OCI-LY3 (cell line): ENCODE results near the gene NCOA1.
"Not testable (repeated sequence)": the region's sequence is repeated elsewhere in the genome, so short reads cannot be mapped to it uniquely, and the experiment has no call there.

Experiments used
- H2AFZ ChIP-seq: fragments of 200-600, 300-600 bp; shearing (Covaris generic); 2 replicates; pipeline ENCODE4 v1.6.0; 2014; ENCODE audit warnings: antibody characterized with exemption, low read depth, low read length
- H3K27ac ChIP-seq: fragments of 200-600, 300-600 bp; sonication (generic); 2 replicates; pipeline ENCODE4 v1.5.1; 2014; ENCODE audit warnings: mild to moderate bottlenecking, low read length, moderate library complexity, mixed read lengths
- H3K27me3 ChIP-seq: fragments of 200-600, 300-600 bp; sonication (generic); 2 replicates; pipeline ENCODE4 v1.6.1; 2014; ENCODE audit warnings: low read depth, low read length, mixed read lengths
- H3K36me3 ChIP-seq: fragments of 200-600, 300-600 bp; sonication (generic); replicated peaks from 2 replicates; pipeline ENCODE3; 2014; ENCODE audit warnings: low read depth, low read length, mixed read lengths
- H3K4me1 ChIP-seq: fragments of 300-600, 200-600 bp; sonication (generic); 2 replicates; pipeline ENCODE4 v1.6.1; 2014; ENCODE audit warnings: low read length, mixed read lengths
- H3K4me2 ChIP-seq: fragments of 200-600, 300-600 bp; sonication (generic); 2 replicates; pipeline ENCODE4 v1.6.1; 2014; ENCODE audit warnings: low read length, mixed read lengths
- H3K4me3 ChIP-seq: fragments of 300-600, 200-600 bp; sonication (generic); 2 replicates; pipeline ENCODE4 v1.5.1; 2014; ENCODE audit warnings: antibody characterized with exemption, mild to moderate bottlenecking, low read length, moderate library complexity
- H3K79me2 ChIP-seq: fragments of 300-600, 200-600 bp; shearing (Covaris generic); 2 replicates; pipeline ENCODE4 v1.6.1; 2014; ENCODE audit warnings: mild to moderate bottlenecking, low read length, mixed read lengths
- H3K9ac ChIP-seq: fragments of 300-600, 200-600 bp; shearing (Covaris generic); 2 replicates; pipeline ENCODE4 v1.6.0; 2014; ENCODE audit warnings: mild to moderate bottlenecking, low read length, moderate library complexity
- H3K9me3 ChIP-seq: fragments of 200-600, 300-600 bp; shearing (Covaris generic); 2 replicates; pipeline ENCODE4 v1.6.1; 2014; ENCODE audit warnings: low read length, mixed read lengths; ENCODE audit not compliant: insufficient read depth
- H4K20me1 ChIP-seq: fragments of 200-600, 300-600 bp; sonication (generic); 2 replicates; pipeline ENCODE4 v1.6.1; 2016; ENCODE audit warnings: low read length, mixed read lengths; ENCODE audit not compliant: insufficient read depth
- EZH2phosphoT487 ChIP-seq: fragments of 200-600 bp; shearing (Covaris generic); IDR thresholded peaks from 2 replicates; pipeline ENCODE4 v1.6.1; 2018; ENCODE audit warnings: antibody characterized with exemption, mixed run types, low read depth
- TF ChIP-seq, protein P1 (sequence below): fragments of 200-600, 300-600 bp; sonication (generic); IDR thresholded peaks from 2 replicates; pipeline ENCODE4 v1.5.1; 2014; ENCODE audit warnings: antibody characterized with exemption, low read length, low read depth

The NCOA1 gene

DNA sequence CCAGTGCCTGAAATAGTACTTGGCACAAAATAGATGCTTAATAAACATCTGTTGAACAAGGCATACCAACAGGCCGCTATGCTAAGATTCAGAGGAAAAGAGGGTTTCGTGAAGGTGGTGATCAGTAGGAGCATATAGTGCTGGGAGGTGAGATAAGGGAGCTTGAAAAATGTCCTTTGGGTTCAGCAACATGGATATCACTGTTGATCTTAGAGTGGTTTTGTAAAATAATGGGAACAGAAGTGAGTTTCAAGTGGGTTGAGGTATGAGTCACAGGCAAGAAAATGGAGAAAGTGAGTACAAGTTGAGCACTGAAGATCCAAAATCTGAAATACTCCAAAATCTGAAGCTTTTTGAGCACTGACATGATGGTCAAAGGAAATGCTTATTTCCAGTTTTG, 306.6 kb downstream of the NCOA1 start:
- Histone ChIP-seq H3K36me3 (peaks cover 41% of the 10 kb centered on the region), H3K79me2 (peaks cover 73% of the 10 kb centered on the region), H3K4me1 (peaks cover 11% of the 10 kb centered on the region), H3K9ac (no peak overlapping the region), H3K27me3 (no peaks in the 10 kb centered on the region), H3K4me3 (no peak overlapping the region), H4K20me1 (0 out of 2 replicates have a peak, but pooled peaks cover 7% of the 10 kb centered on the region), H3K27ac (no peak overlapping the region), H3K4me2 (no peak overlapping the region), H2AFZ (no peak overlapping the region), H3K9me3 (no peaks in the 10 kb centered on the region)
- no peak for TF ChIP-seq EZH2phosphoT487
- TF ChIP-seq, protein P1, sequence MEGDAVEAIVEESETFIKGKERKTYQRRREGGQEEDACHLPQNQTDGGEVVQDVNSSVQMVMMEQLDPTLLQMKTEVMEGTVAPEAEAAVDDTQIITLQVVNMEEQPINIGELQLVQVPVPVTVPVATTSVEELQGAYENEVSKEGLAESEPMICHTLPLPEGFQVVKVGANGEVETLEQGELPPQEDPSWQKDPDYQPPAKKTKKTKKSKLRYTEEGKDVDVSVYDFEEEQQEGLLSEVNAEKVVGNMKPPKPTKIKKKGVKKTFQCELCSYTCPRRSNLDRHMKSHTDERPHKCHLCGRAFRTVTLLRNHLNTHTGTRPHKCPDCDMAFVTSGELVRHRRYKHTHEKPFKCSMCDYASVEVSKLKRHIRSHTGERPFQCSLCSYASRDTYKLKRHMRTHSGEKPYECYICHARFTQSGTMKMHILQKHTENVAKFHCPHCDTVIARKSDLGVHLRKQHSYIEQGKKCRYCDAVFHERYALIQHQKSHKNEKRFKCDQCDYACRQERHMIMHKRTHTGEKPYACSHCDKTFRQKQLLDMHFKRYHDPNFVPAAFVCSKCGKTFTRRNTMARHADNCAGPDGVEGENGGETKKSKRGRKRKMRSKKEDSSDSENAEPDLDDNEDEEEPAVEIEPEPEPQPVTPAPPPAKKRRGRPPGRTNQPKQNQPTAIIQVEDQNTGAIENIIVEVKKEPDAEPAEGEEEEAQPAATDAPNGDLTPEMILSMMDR = no peak

DNA sequence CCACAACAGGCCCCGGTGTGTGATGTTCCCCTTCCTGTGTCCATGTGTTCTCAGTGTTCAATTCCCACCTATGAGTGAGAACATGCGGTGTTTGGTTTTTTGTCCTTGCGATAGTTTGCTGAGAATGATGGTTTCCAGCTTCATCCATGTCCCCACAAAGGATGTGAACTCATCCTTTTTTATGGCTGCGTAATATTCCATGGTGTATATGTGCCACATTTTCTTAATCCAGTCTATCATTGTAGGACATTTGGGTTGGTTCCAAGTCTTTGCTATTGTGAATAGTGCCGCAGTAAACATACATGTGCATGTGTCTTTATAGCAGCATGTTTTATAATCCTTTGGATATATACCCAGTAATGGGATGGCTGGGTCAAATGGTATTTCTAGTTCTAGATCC, 309.4 kb downstream of the NCOA1 start:
- not testable (repeated sequence) for H3K4me2 ChIP-seq, H2AFZ ChIP-seq, H4K20me1 ChIP-seq, H3K9ac ChIP-seq, H3K9me3 ChIP-seq, H3K27ac ChIP-seq, H3K4me1 ChIP-seq, H3K27me3 ChIP-seq, H3K4me3 ChIP-seq
- Histone ChIP-seq H3K36me3 (peaks cover 36% of the 10 kb centered on the region), H3K79me2 (peaks cover 51% of the 10 kb centered on the region)

DNA sequence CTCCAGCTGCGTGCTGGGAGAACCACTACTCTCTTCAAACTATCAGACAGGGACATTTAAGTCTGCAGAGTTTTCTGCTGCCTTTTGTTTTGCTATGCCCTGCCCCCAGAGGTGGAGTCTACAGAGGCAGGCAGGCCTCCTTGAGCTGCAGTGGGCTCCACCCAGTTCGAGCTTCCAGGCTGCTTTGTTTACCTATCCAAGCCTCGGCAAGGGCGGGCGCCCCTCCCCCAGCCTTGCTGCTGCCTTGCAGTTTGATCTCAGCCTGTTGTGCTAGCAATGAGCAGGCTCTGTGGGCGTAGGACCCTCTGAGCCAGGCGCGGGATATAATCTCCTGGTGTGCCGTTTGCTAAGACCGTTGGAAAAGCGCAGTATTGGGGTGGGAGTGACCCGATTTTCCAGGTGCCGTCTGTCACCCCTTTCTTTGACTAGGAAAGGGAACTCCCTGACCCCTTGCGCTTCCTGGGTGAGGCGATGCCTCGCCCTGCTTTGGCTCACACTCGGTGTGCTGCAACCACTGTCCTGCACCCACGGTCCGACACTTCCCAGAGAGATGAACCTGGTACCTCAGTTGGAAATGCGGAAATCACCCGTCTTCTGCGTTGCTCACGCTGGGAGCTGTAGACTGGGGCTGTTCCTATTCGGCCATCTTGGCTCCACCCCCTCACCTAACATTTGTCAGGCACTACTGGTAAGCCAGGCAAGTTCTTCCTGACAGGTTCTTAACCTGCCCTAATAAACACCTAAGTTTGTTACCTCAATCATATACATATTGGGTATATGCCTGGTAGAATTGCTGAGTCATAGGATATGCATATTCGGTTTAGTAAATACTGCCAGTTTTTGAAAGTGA, 315.0 kb downstream of the NCOA1 start:
- not testable (repeated sequence) for H2AFZ ChIP-seq, H3K9ac ChIP-seq, H3K9me3 ChIP-seq, H3K4me3 ChIP-seq, H4K20me1 ChIP-seq, H3K4me1 ChIP-seq, H3K4me2 ChIP-seq, H3K36me3 ChIP-seq, H3K27ac ChIP-seq, H3K27me3 ChIP-seq
- H3K79me2 ChIP-seq = peaks cover 60% of the 10 kb centered on the region

DNA sequence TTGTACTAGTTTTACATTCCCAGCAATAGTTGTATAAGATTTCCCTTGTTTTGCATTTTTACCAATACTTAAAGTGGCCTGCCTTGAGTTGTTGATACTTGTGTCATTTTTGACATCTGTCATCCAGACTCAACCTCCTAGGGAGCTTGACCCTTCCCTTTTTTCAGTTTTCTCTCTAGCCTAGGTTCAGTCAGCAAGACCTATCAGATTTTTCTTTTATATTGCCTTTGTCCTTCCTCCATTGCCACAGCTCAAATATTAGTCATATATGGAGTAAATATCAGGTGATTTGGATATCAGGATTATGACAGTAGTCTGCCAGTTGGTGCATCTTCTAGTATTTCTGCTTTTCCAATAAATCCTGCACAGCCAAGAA, 315.6 kb downstream of the NCOA1 start:
- Histone ChIP-seq H3K79me2 (peaks cover 61% of the 10 kb centered on the region), H3K9ac (no peak overlapping the region), H3K36me3 (peaks cover 9% of the 10 kb centered on the region), H3K4me2 (no peak overlapping the region), H3K27me3 (no peaks in the 10 kb centered on the region), H3K4me3 (no peak overlapping the region), H3K27ac (no peak overlapping the region), H3K9me3 (no peaks in the 10 kb centered on the region), H4K20me1 (peaks cover 7% of the 10 kb centered on the region; the same call in 1 of the 2 replicates), H2AFZ (no peak overlapping the region), H3K4me1 (no peaks in the 10 kb centered on the region)
- TF ChIP-seq, protein P1 = no peak
- no peak for TF ChIP-seq EZH2phosphoT487

DNA sequence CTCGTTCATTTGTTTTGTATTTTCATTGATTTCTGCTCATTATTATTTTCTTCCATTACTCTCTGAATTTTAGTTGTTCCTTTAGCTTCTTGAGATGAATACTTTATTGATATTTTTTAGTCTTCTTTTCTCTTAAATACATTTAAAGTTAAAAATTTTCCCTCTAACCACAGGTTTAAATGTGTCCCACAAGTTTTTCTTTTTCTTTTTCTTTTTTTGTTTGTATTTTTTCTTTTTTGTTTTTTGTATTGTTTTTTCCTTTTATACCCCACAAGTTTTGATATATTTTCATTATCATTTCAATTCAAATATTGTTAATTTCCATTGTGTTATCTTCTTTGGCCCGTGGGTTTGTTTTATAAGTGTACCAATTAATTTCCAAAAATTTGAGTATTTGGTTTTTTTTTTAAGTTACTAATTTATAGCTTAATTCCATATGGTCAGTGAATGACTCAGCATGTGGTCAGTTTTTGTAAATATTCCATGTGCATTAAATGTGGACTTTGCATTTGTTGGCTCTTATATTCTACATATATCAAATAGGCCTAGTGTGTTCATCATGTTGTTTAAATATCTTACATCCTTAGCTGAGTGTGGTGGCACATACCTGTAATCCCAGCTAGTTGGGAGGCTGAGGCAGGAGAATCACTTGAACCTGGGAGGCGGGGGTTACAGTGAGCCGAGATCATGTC, 318.4 kb downstream of the NCOA1 start:
- H3K4me1 ChIP-seq = no peaks in the 10 kb centered on the region
- no peak overlapping the region for H3K4me3 ChIP-seq
- TF ChIP-seq, protein P1 = no peak
- no peak for TF ChIP-seq EZH2phosphoT487
- H3K4me2 ChIP-seq = no peak overlapping the region
- no peak overlapping the region for H3K9ac ChIP-seq
- H4K20me1 ChIP-seq = peaks cover 7% of the 10 kb centered on the region; the same call in 1 of the 2 replicates
- no peak overlapping the region for H2AFZ ChIP-seq
- H3K36me3 ChIP-seq = peaks cover 25% of the 10 kb centered on the region
- no peak overlapping the region for H3K27ac ChIP-seq
- no peaks in the 10 kb centered on the region for H3K9me3 ChIP-seq
- H3K79me2 ChIP-seq = peaks cover 86% of the 10 kb centered on the region
- no peaks in the 10 kb centered on the region for H3K27me3 ChIP-seq
